ENCODE results near the gene TRAM2. TPM values are rescaled to one million over a fixed set of nuclear protein-coding genes. Genes with fewer than 3 reads are reported as not detected.

Gene TRAM2
- total and polyA plus RNA-seq, 2 of the 8 experiments (the other 6 are each of a cell fraction or from before 2014, with no cell fraction given), result 9.0 to 21.4 TPM

GRCh38 chr6:52506476-52506875, 70.4 kb downstream of the TRAM2 start (continued):
- no peak for TF ChIP-seq CHD7 (IDR thresholded peaks at IDR 0.05; ENCODE audit: insufficient replicate concordance, low read length)
- no peak for TF ChIP-seq SP2 (IDR thresholded peaks at IDR 0.05; ENCODE audit: low read length)
- TF ChIP-seq MAFK (IDR thresholded peaks at IDR 0.05; ENCODE audit: low read depth, low read length), result no peak
- TF ChIP-seq RFX5 (IDR thresholded peaks at IDR 0.05; ENCODE audit: borderline replicate concordance, low read depth, low read length), result no peak
- no peak for TF ChIP-seq NANOG (IDR thresholded peaks at IDR 0.05; ENCODE audit: insufficient read depth, low read depth, low read length, poor library complexity, severe bottlenecking)
- TF ChIP-seq KDM1A (IDR thresholded peaks at IDR 0.05; ENCODE audit: borderline replicate concordance, low read length), result no peak
- TF ChIP-seq CEBPB (IDR thresholded peaks at IDR 0.05; ENCODE audit: low read depth, low read length), result no peak
- TF ChIP-seq EP300 (IDR thresholded peaks at IDR 0.05; ENCODE audit: borderline replicate concordance in 1 of 2, low read depth in 2 of 2, low read length in 2 of 2), result no peak
- TF ChIP-seq TEAD4 (IDR thresholded peaks at IDR 0.05; ENCODE audit: low read depth, low read length), result no peak
- no peak for TF ChIP-seq KDM4A (IDR thresholded peaks at IDR 0.05; ENCODE audit: low read depth, low read length, severe bottlenecking)
- no peak for TF ChIP-seq FOSL1 (IDR thresholded peaks at IDR 0.05; ENCODE audit: insufficient read depth, low read depth, low read length)
- TF ChIP-seq CREB1 (IDR thresholded peaks at IDR 0.05), result no peak
